Skeletal muscle tissue (tissue), 4 donors: Measurements from ENCODE around the gene ARFRP1. TPM values are rescaled to one million over a fixed set of nuclear protein-coding genes. Genes with fewer than 3 reads are reported as not detected.
"Not testable (repeated sequence)": the region's sequence is repeated elsewhere in the genome, so short reads cannot be mapped to it uniquely, and the experiment has no call there.

Experiments
- H3K27ac ChIP-seq: one replicate; pipeline ENCODE4 v1.7.0; 2013; ENCODE audit warnings: mild to moderate bottlenecking, low read depth, low read length, inconsistent platforms
- H3K27me3 ChIP-seq, 3 donors: one replicate each; pipeline ENCODE4 v1.7.0; 2013; ENCODE audit warnings: low read length in 3 of 3; ENCODE audit not compliant: control insufficient read depth in 3 of 3, insufficient read depth in 3 of 3
- H3K36me3 ChIP-seq, 3 donors: one replicate each; pipeline ENCODE4 v1.7.0; 2013; ENCODE audit warnings: low read length in 3 of 3; ENCODE audit not compliant: control insufficient read depth in 3 of 3, insufficient read depth in 3 of 3
- H3K4me1 ChIP-seq, 3 donors: one replicate each; pipeline ENCODE4 v1.7.0; 2013; ENCODE audit warnings: low read length in 3 of 3, mild to moderate bottlenecking in 3 of 3; ENCODE audit not compliant: control insufficient read depth in 3 of 3, insufficient read depth in 3 of 3
- H3K4me3 ChIP-seq, 3 donors: one replicate each; pipeline ENCODE4 v1.7.0; 2013; ENCODE audit warnings: low read length in 3 of 3
- H3K9ac ChIP-seq, 3 donors: one replicate each; pipeline ENCODE4 v1.7.0; 2013; ENCODE audit warnings: low read length in 3 of 3, mild to moderate bottlenecking in 3 of 3, moderate library complexity in 2 of 3, low read depth in 1 of 3
- H3K9me3 ChIP-seq, 3 donors: one replicate each; pipeline ENCODE4 v1.7.0; 2013; ENCODE audit warnings: low read length in 3 of 3; ENCODE audit not compliant: control insufficient read depth in 3 of 3
- total RNA-seq: library from RNA; depleted of rRNA; stranded (reverse); fragments of >200 nt; gene quantifications from one replicate; pipeline ENCODE4 v1.2.3, GENCODE V29; 2014
- donor health status: Osteomylitis.

ARFRP1 gene
- total RNA-seq, 1 donor from 2014 or later: 13.0 TPM

GRCh38 chr20:63675681-63676368 is 32.0 kb downstream of the ARFRP1 start:
- H3K4me3 ChIP-seq: no peak overlapping the region
- H3K9ac ChIP-seq: no peak overlapping the region
- no peaks in the 10 kb centered on the region for H3K9me3 ChIP-seq
- no peak overlapping the region for H3K27ac ChIP-seq
- no peaks in the 10 kb centered on the region for H3K27me3 ChIP-seq
- H3K4me1 ChIP-seq: no peaks in the 10 kb centered on the region
- peaks cover 33 to 50% (median 37%) of the 10 kb centered on the region in 3 donors for H3K36me3 ChIP-seq

- no peak overlapping the region for H3K4me3 ChIP-seq
- no peak overlapping the region for H3K9ac ChIP-seq
- H3K27ac ChIP-seq: no peak overlapping the region
- no peaks in the 10 kb centered on the region for H3K4me1 ChIP-seq
- H3K27me3 ChIP-seq: no peaks in the 10 kb centered on the region
- peaks cover 27 to 45% (median 31%) of the 10 kb centered on the region in 3 donors for H3K36me3 ChIP-seq
- H3K9me3 ChIP-seq: no peaks in the 10 kb centered on the region
Observed at GRCh38 chr20:63673951-63674350, 33.8 kb downstream of the ARFRP1 start.

DNA sequence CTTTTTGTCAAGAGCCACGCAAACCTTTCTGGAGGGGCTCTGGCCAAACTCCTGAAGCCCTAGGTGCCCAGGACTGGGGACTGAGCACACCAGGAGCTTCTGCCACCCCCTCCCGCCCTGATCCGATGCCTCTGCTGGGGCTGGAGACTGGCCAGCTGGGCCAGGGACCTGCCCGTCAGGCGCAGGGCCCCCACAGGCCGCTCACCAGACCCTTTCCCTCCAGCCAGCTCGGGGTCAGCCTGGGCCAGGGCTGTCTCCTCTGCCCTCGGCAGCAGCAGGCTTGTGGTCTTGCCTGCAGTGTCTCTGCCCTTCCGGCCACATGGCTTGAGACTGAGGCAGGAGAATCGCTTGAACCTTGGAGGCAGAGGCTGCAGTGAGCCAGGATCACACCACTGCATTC is 35.1 kb downstream of the ARFRP1 start:
- Histone ChIP-seq H3K27me3 (no peaks in the 10 kb centered on the region), H3K4me3 (no peak overlapping the region), H3K9me3 (no peaks in the 10 kb centered on the region), H3K4me1 (no peaks in the 10 kb centered on the region), H3K36me3 (peaks cover 24 to 43% (median 29%) of the 10 kb centered on the region in 3 donors), H3K27ac (no peak overlapping the region), H3K9ac (no peak overlapping the region)

DNA sequence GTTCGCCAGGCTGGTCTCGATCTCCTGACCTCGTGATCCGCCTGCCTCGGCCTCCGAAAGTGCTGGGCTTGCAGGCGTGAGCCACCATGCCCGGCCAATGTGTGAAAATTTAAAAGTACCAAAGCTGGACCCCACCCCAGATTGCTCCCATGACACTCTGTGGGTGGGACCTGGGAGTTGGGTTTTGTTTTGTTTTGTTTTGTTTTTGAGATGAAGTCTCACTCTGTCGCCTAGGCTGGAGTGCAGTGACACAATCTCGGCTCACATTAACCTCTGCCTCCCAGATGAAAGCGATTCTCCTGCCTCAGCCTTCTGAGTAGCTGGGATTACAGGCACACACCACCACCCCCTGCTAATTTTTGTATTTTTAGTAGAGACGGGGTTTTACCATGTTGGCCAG is 36.1 kb downstream of the ARFRP1 start:
- H3K4me1 ChIP-seq, H3K27ac ChIP-seq, H3K27me3 ChIP-seq, H3K9me3 ChIP-seq, H3K9ac ChIP-seq, H3K4me3 ChIP-seq: not testable (repeated sequence)
- peaks cover 30 to 43% (median 36%) of the 10 kb centered on the region in 3 donors for H3K36me3 ChIP-seq

GRCh38 chr20:63668351-63668750 is 39.4 kb downstream of the ARFRP1 start:
- H3K4me3 ChIP-seq: no peak overlapping the region
- H3K36me3 ChIP-seq: peaks cover 29 to 35% (median 30%) of the 10 kb centered on the region in 3 donors
- H3K9ac ChIP-seq: no peak overlapping the region
- no peaks in the 10 kb centered on the region for H3K4me1 ChIP-seq
- no peaks in the 10 kb centered on the region for H3K9me3 ChIP-seq
- H3K27ac ChIP-seq: no peak overlapping the region
- no peaks in the 10 kb centered on the region for H3K27me3 ChIP-seq

DNA sequence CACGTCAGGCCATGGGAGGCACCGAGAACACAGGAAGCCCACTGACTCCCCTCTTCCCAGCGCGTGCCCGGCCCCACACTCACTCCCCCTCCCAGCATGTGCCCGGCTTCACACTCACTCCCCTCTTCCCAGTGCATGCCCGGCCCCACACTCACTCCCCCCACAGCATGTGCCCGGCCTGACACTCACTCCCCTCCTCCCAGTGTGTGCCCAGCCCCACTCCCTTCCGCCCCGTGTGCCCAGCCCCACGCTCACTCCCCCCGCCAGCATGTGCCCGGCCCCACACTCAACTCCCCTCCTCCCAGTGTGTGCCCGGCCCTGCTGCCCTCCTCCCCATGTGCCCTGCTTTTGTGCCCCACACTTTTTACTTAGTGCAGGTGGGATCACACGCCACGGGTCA is 39.9 kb downstream of the ARFRP1 start:
- Histone ChIP-seq H3K27ac (no peak overlapping the region), H3K4me1 (no peaks in the 10 kb centered on the region), H3K9me3 (no peaks in the 10 kb centered on the region), H3K27me3 (no peaks in the 10 kb centered on the region), H3K9ac (no peak overlapping the region), H3K4me3 (no peak overlapping the region), H3K36me3 (peaks cover 34 to 40% (median 35%) of the 10 kb centered on the region in 3 donors)

GRCh38 chr20:63665708-63666107 is 42.1 kb downstream of the ARFRP1 start:
- Histone ChIP-seq H3K4me3 (no peak overlapping the region), H3K9me3 (no peaks in the 10 kb centered on the region), H3K9ac (no peak overlapping the region), H3K27ac (no peak overlapping the region), H3K27me3 (no peaks in the 10 kb centered on the region), H3K36me3 (peaks cover 40 to 52% (median 49%) of the 10 kb centered on the region in 3 donors), H3K4me1 (no peaks in the 10 kb centered on the region)

GRCh38 chr20:63664861-63665594 is 42.7 kb downstream of the ARFRP1 start:
- Histone ChIP-seq H3K27me3 (no peaks in the 10 kb centered on the region), H3K9me3 (no peaks in the 10 kb centered on the region), H3K4me1 (no peaks in the 10 kb centered on the region), H3K9ac (no peak overlapping the region), H3K27ac (no peak overlapping the region), H3K4me3 (no peak overlapping the region), H3K36me3 (peaks cover 40 to 59% (median 52%) of the 10 kb centered on the region in 3 donors)

- Histone ChIP-seq H3K36me3 (peaks cover 40 to 61% (median 52%) of the 10 kb centered on the region in 3 donors), H3K27ac (no peak overlapping the region), H3K4me1 (peaks cover 2 to 6% (median 2%) of the 10 kb centered on the region in 3 donors), H3K4me3 (no peak overlapping the region), H3K9ac (no peak overlapping the region), H3K27me3 (no peaks in the 10 kb centered on the region), H3K9me3 (no peaks in the 10 kb centered on the region)
Observed at GRCh38 chr20:63664143-63664851, 43.5 kb downstream of the ARFRP1 start.
